HepG2 (cell line): ENCODE results near the gene DDC.

Source experiments
- ATRX ChIP-seq: sonication (generic); formaldehyde crosslinking; IDR thresholded peaks from 2 replicates; pipeline ENCODE4 v1.4.0; 2020; ENCODE audit warnings: missing genetic modification reagents, borderline replicate concordance
- BORCS8-MEF2B ChIP-seq: sonication (generic); formaldehyde crosslinking; IDR thresholded peaks from 2 replicates; pipeline ENCODE4 v1.8.0; 2022; ENCODE audit warnings: mild to moderate bottlenecking, missing genetic modification reagents
- CHD4 ChIP-seq: fragments of 200-600 bp; sonication (generic); IDR thresholded peaks from 2 replicates; pipeline ENCODE4 v1.7.0; 2017; ENCODE audit warnings: mild to moderate bottlenecking, low read length, borderline replicate concordance
- GABPB1 ChIP-seq: IDR thresholded peaks from 2 replicates; pipeline ENCODE4 v1.6.1; 2016; ENCODE audit warnings: mild to moderate bottlenecking, missing genetic modification reagents, moderate library complexity, missing compliant biosample characterization
- HNRNPL ChIP-seq: fragments of 200-400 bp; formaldehyde crosslinking; IDR thresholded peaks from 2 replicates; pipeline ENCODE4 v1.6.1; 2017; ENCODE audit warnings: mild to moderate bottlenecking, low read depth, low read length
- MBNL3 ChIP-seq: fragments of 250-450 bp; sonication (Bioruptor Pico); conservative IDR thresholded peaks from 2 replicates; pipeline ENCODE4 v1.8.0; 2022; ENCODE audit warnings: mild to moderate bottlenecking, inconsistent platforms
- POLR2A ChIP-seq, 2 experiments: IDR thresholded peaks; 2 replicates each; pipeline ENCODE4 v1.6.1; 2011; ENCODE audit warnings: low read depth in 2 of 2, low read length in 2 of 2, mild to moderate bottlenecking in 1 of 2, moderate library complexity in 1 of 2; ENCODE audit not compliant: insufficient read depth in 1 of 2
- SP1 ChIP-seq, 2 experiments: fragments of 450-650 bp in 1 of 2; sonication (generic) in 1 of 2; formaldehyde crosslinking in 1 of 2; IDR thresholded peaks; 2 replicates each; pipeline versions ENCODE4 v1.4.0 to v1.6.1; 2016 to 2020; ENCODE audit warnings: missing genetic modification reagents in 1 of 2
- TBL1XR1 ChIP-seq: fragments of 150-350 bp; IDR thresholded peaks from 2 replicates; pipeline ENCODE4 v1.6.1; 2014; ENCODE audit warnings: borderline replicate concordance, low read length; ENCODE audit not compliant: partially characterized antibody
- TF ChIP-seq, protein P1 (sequence below): sonication (generic); formaldehyde crosslinking; IDR thresholded peaks from 2 replicates; pipeline ENCODE4 v1.5.0; 2020; ENCODE audit warnings: mild to moderate bottlenecking, missing genetic modification reagents, moderate library complexity
- TF ChIP-seq, protein P2 (sequence below): sonication (generic); formaldehyde crosslinking; IDR thresholded peaks from 2 replicates; pipeline ENCODE4 v1.8.1; 2022; ENCODE audit warnings: low read depth, mild to moderate bottlenecking, missing genetic modification reagents
- TF ChIP-seq, protein P3 (sequence below): sonication (generic); formaldehyde crosslinking; IDR thresholded peaks from 2 replicates; pipeline ENCODE4 v1.4.0; 2020; ENCODE audit warnings: missing genetic modification reagents, mild to moderate bottlenecking, borderline replicate concordance
- TF ChIP-seq, protein P4 (sequence below): sonication (generic); formaldehyde crosslinking; IDR thresholded peaks from 2 replicates; pipeline ENCODE4 v1.8.1; 2022; ENCODE audit warnings: mild to moderate bottlenecking, missing genetic modification reagents

DNA sequence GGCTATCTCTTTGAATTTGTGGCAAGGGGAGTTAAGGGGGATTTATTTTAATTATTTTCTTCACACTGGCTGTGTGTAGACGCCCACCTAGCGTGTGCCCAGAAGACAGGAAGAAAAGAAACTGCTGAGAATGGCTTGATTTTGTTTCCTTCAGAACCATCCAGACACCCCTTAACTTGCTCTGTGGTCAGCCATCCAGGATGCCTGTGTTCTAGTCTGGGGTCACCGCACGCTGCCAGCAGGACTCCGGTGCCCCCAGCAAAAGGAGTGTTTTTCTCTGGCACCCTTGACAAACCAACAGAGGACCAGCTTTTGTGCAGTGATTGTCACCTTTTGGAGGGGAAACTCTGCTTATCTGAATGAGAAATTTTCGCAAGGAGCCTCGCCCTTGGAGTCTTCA, 5.3 kb downstream of the DDC start:
- TF ChIP-seq, protein P1, sequence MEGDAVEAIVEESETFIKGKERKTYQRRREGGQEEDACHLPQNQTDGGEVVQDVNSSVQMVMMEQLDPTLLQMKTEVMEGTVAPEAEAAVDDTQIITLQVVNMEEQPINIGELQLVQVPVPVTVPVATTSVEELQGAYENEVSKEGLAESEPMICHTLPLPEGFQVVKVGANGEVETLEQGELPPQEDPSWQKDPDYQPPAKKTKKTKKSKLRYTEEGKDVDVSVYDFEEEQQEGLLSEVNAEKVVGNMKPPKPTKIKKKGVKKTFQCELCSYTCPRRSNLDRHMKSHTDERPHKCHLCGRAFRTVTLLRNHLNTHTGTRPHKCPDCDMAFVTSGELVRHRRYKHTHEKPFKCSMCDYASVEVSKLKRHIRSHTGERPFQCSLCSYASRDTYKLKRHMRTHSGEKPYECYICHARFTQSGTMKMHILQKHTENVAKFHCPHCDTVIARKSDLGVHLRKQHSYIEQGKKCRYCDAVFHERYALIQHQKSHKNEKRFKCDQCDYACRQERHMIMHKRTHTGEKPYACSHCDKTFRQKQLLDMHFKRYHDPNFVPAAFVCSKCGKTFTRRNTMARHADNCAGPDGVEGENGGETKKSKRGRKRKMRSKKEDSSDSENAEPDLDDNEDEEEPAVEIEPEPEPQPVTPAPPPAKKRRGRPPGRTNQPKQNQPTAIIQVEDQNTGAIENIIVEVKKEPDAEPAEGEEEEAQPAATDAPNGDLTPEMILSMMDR (CRISPR knock-in tag) = no peak
- TF ChIP-seq CHD4 = no peak
- TF ChIP-seq, protein P2, sequence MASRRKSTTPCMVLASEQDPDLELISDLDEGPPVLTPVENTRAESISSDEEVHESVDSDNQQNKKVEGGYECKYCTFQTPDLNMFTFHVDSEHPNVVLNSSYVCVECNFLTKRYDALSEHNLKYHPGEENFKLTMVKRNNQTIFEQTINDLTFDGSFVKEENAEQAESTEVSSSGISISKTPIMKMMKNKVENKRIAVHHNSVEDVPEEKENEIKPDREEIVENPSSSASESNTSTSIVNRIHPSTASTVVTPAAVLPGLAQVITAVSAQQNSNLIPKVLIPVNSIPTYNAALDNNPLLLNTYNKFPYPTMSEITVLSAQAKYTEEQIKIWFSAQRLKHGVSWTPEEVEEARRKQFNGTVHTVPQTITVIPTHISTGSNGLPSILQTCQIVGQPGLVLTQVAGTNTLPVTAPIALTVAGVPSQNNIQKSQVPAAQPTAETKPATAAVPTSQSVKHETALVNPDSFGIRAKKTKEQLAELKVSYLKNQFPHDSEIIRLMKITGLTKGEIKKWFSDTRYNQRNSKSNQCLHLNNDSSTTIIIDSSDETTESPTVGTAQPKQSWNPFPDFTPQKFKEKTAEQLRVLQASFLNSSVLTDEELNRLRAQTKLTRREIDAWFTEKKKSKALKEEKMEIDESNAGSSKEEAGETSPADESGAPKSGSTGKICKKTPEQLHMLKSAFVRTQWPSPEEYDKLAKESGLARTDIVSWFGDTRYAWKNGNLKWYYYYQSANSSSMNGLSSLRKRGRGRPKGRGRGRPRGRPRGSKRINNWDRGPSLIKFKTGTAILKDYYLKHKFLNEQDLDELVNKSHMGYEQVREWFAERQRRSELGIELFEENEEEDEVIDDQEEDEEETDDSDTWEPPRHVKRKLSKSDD (CRISPR knock-in tag) = no peak
- TF ChIP-seq, protein P3, sequence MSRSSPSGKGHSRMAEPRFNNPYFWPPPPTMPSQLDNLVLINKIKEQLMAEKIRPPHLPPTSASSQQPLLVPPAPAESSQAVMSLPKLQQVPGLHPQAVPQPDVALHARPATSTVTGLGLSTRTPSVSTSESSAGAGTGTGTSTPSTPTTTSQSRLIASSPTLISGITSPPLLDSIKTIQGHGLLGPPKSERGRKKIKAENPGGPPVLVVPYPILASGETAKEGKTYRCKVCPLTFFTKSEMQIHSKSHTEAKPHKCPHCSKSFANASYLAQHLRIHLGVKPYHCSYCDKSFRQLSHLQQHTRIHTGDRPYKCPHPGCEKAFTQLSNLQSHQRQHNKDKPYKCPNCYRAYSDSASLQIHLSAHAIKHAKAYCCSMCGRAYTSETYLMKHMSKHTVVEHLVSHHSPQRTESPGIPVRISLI (CRISPR knock-in tag) = no peak
- TF ChIP-seq GABPB1 (CRISPR knock-in tag) = no peak
- no peak for TF ChIP-seq POLR2A (IDR thresholded peaks at IDR 0.05; ENCODE audit: insufficient read depth in 1 of 2, low read depth in 2 of 2, low read length in 2 of 2)
- TF ChIP-seq SP1 (IDR thresholded peaks at IDR 0.05) = no peak
- no peak for TF ChIP-seq SP1 (CRISPR knock-in tag; IDR thresholded peaks at IDR 0.05)
- TF ChIP-seq BORCS8-MEF2B (CRISPR knock-in tag) = no peak
- no peak for TF ChIP-seq TBL1XR1
- TF ChIP-seq ATRX (CRISPR knock-in tag) = no peak
- TF ChIP-seq MBNL3 (CRISPR knock-in tag) = no peak
- TF ChIP-seq, protein P4, sequence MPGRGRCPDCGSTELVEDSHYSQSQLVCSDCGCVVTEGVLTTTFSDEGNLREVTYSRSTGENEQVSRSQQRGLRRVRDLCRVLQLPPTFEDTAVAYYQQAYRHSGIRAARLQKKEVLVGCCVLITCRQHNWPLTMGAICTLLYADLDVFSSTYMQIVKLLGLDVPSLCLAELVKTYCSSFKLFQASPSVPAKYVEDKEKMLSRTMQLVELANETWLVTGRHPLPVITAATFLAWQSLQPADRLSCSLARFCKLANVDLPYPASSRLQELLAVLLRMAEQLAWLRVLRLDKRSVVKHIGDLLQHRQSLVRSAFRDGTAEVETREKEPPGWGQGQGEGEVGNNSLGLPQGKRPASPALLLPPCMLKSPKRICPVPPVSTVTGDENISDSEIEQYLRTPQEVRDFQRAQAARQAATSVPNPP (CRISPR knock-in tag) = no peak
- TF ChIP-seq HNRNPL = no peak
